ENCODE data around the gene ACBD6. TPM values are rescaled to one million over a fixed set of nuclear protein-coding genes. Genes with fewer than 3 reads are reported as not detected.
A peak's percentile ranks its signal among the peaks of the same experiment; 100 is the strongest.

ACBD6 gene
- total and polyA plus RNA-seq, 4 donors = 8.3 to 17.3 (median 14.0) TPM

DNA sequence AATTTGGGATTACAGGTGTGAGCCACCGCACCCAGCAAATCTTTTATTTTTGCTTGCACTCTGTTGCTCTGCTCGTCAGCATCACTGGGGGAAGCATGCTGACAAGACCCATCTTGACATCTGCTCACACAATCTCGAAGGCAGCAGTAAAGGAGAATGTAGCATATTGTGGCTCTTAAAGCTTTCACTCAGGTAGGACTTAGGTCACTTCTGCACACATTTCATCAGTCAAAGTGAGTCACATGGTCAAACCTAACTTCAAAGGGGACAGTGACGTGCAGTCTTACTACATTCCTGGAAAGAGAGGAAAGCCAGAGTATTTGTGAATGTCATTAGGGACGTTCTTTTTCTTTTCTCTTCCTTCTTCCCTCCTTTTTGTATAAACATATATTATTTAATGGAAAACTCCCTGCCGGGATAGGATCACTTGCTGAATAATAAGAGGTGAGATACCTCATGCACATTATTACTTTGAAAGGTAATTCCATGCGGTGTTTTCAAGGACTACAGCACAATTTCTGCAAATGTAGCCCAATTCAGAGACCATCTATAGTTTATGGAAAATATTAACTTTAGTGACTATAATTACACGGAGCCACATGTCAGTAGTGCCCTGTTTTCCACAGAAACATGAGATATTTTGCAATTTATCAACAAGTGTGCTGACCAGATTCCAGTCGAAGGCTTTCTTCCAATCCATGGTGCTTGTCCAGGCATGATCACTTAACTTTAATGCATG is 19.3 kb upstream of the ACBD6 start:
- DNase-seq (ENCODE audit: low spot score) = no peak
- Histone ChIP-seq H3K4me3 (ENCODE audit: low read depth in 1 of 3, low read length in 3 of 3) (no peak overlapping the region), H3K4me1 (ENCODE audit: control insufficient read depth in 4 of 4, insufficient read depth in 4 of 4, low read length in 3 of 4) (peaks cover 0 to 7% (median 5%) of the 10 kb centered on the region in 4 donors), H3K27ac (ENCODE audit: low read depth in 1 of 2, low read length in 2 of 2) (no peak overlapping the region), H3K36me3 (ENCODE audit: control insufficient read depth in 4 of 4, insufficient read depth in 3 of 4, low read depth in 1 of 4, low read length in 3 of 4) (no peaks in the 10 kb centered on the region), H3K9ac (ENCODE audit: low read depth in 1 of 2, low read length in 2 of 2) (no peak overlapping the region), H3K9me3 (ENCODE audit: control insufficient read depth in 4 of 4, low read length in 3 of 4) (no peaks in the 10 kb centered on the region), H3K27me3 (ENCODE audit: control insufficient read depth in 4 of 4, insufficient read depth in 4 of 4, low read length in 3 of 4) (no peaks in the 10 kb centered on the region)
- WGBS = 53% methylated on average over 9 of the region's 9 CpGs
- TF ChIP-seq, protein P1, sequence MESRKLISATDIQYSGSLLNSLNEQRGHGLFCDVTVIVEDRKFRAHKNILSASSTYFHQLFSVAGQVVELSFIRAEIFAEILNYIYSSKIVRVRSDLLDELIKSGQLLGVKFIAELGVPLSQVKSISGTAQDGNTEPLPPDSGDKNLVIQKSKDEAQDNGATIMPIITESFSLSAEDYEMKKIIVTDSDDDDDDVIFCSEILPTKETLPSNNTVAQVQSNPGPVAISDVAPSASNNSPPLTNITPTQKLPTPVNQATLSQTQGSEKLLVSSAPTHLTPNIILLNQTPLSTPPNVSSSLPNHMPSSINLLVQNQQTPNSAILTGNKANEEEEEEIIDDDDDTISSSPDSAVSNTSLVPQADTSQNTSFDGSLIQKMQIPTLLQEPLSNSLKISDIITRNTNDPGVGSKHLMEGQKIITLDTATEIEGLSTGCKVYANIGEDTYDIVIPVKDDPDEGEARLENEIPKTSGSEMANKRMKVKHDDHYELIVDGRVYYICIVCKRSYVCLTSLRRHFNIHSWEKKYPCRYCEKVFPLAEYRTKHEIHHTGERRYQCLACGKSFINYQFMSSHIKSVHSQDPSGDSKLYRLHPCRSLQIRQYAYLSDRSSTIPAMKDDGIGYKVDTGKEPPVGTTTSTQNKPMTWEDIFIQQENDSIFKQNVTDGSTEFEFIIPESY (IDR thresholded peaks at IDR 0.05) = no peak
- TF ChIP-seq, protein P2, sequence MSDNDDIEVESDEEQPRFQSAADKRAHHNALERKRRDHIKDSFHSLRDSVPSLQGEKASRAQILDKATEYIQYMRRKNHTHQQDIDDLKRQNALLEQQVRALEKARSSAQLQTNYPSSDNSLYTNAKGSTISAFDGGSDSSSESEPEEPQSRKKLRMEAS (IDR thresholded peaks at IDR 0.05) = no peak
- peak; percentile 34 for TF ChIP-seq YY1 (IDR thresholded peaks at IDR 0.05)
- no peak for TF ChIP-seq HNF4G (IDR thresholded peaks at IDR 0.05)
- TF ChIP-seq TAF1 (conservative IDR thresholded peaks at IDR 0.05) = no peak
- TF ChIP-seq, protein P3, sequence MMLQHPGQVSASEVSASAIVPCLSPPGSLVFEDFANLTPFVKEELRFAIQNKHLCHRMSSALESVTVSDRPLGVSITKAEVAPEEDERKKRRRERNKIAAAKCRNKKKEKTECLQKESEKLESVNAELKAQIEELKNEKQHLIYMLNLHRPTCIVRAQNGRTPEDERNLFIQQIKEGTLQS (IDR thresholded peaks at IDR 0.05) = no peak
- TF ChIP-seq, protein P4, sequence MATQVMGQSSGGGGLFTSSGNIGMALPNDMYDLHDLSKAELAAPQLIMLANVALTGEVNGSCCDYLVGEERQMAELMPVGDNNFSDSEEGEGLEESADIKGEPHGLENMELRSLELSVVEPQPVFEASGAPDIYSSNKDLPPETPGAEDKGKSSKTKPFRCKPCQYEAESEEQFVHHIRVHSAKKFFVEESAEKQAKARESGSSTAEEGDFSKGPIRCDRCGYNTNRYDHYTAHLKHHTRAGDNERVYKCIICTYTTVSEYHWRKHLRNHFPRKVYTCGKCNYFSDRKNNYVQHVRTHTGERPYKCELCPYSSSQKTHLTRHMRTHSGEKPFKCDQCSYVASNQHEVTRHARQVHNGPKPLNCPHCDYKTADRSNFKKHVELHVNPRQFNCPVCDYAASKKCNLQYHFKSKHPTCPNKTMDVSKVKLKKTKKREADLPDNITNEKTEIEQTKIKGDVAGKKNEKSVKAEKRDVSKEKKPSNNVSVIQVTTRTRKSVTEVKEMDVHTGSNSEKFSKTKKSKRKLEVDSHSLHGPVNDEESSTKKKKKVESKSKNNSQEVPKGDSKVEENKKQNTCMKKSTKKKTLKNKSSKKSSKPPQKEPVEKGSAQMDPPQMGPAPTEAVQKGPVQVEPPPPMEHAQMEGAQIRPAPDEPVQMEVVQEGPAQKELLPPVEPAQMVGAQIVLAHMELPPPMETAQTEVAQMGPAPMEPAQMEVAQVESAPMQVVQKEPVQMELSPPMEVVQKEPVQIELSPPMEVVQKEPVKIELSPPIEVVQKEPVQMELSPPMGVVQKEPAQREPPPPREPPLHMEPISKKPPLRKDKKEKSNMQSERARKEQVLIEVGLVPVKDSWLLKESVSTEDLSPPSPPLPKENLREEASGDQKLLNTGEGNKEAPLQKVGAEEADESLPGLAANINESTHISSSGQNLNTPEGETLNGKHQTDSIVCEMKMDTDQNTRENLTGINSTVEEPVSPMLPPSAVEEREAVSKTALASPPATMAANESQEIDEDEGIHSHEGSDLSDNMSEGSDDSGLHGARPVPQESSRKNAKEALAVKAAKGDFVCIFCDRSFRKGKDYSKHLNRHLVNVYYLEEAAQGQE (IDR thresholded peaks at IDR 0.05) = no peak
- peak; percentile 21 for TF ChIP-seq SP1 (IDR thresholded peaks at IDR 0.05)
- TF ChIP-seq NR2F2 (IDR thresholded peaks at IDR 0.05) = no peak
- no peak for TF ChIP-seq GABPA (IDR thresholded peaks at IDR 0.05 in 1 of 2, conservative IDR thresholded peaks at IDR 0.05 in 1 of 2)
- TF ChIP-seq EGR1 (IDR thresholded peaks at IDR 0.05; ENCODE audit: low read depth in 2 of 2) = no peak
- TF ChIP-seq, protein P5, sequence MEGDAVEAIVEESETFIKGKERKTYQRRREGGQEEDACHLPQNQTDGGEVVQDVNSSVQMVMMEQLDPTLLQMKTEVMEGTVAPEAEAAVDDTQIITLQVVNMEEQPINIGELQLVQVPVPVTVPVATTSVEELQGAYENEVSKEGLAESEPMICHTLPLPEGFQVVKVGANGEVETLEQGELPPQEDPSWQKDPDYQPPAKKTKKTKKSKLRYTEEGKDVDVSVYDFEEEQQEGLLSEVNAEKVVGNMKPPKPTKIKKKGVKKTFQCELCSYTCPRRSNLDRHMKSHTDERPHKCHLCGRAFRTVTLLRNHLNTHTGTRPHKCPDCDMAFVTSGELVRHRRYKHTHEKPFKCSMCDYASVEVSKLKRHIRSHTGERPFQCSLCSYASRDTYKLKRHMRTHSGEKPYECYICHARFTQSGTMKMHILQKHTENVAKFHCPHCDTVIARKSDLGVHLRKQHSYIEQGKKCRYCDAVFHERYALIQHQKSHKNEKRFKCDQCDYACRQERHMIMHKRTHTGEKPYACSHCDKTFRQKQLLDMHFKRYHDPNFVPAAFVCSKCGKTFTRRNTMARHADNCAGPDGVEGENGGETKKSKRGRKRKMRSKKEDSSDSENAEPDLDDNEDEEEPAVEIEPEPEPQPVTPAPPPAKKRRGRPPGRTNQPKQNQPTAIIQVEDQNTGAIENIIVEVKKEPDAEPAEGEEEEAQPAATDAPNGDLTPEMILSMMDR (IDR thresholded peaks at IDR 0.05; ENCODE audit: low read depth, low read length, missing input control) = no peak
- no peak for TF ChIP-seq RAD21 (IDR thresholded peaks at IDR 0.05)
- peak in 1 of 2 donors; percentile 39 for TF ChIP-seq RXRA (IDR thresholded peaks at IDR 0.05)
- no peak for TF ChIP-seq JUND (IDR thresholded peaks at IDR 0.05)
- no peak for TF ChIP-seq FOXA1 (IDR thresholded peaks at IDR 0.05)
- peak; percentile 41 for TF ChIP-seq FOXA2 (IDR thresholded peaks at IDR 0.05)
- TF ChIP-seq HNF4A (conservative IDR thresholded peaks at IDR 0.05) = peak; percentile 10 to 62

Measured in liver (tissue), 9 donors.